ENCODE results near the gene IMP3. TPM values are rescaled to one million over a fixed set of nuclear protein-coding genes. Genes with fewer than 3 reads are reported as not detected.
A peak's percentile ranks its signal among the peaks of the same experiment; 100 is the strongest.

Gene IMP3
- polyA plus RNA-seq, 1 donor (not counting 4 experiments of a cell fraction or from before 2014, with no cell fraction given): 70.4 TPM

GRCh38 chr15:75641603-75642002 is 1.6 kb upstream of the IMP3 start:
- Histone ChIP-seq H3K9me1 (ENCODE audit: control insufficient read depth, extremely low read depth, insufficient read depth, low read length) (no peaks in the 10 kb centered on the region), H3K4me1 (ENCODE audit: control insufficient read depth, extremely low read depth, insufficient read depth, low read length) (peaks cover 15% of the 10 kb centered on the region), H3K36me3 (ENCODE audit: control insufficient read depth in 2 of 2, extremely low read depth in 1 of 2, insufficient read depth in 2 of 2, low read length in 2 of 2) (no peaks in the 10 kb centered on the region), H3K9ac (ENCODE audit: control insufficient read depth, extremely low read depth, insufficient read depth, low read length) (no peak overlapping the region), H4K20me1 (ENCODE audit: control insufficient read depth, extremely low read depth, insufficient read depth, low read length) (peaks cover 9% of the 10 kb centered on the region), H2AFZ (ENCODE audit: control insufficient read depth, low read length) (no peak overlapping the region), H3K79me2 (ENCODE audit: control insufficient read depth, insufficient read depth, low read length) (peaks cover 32% of the 10 kb centered on the region), H3K4me3 (ENCODE audit: control insufficient read depth in 2 of 3, extremely low read depth in 1 of 3, insufficient read depth in 2 of 3, low read depth in 1 of 3, low read length in 3 of 3) (no peak overlapping the region), H3K27me3 (ENCODE audit: control insufficient read depth, extremely low read depth, insufficient read depth, low read length) (no peaks in the 10 kb centered on the region), H3K4me2 (ENCODE audit: control insufficient read depth, extremely low read depth, insufficient read depth, low read depth, low read length) (no peak overlapping the region), H3K9me3 (ENCODE audit: control insufficient read depth, low read depth, low read length) (no peaks in the 10 kb centered on the region), H3K27ac (ENCODE audit: control insufficient read depth, insufficient read depth, low read length) (no peak overlapping the region)
- FAIRE-seq (no peak), DNase-seq (ENCODE audit: low read depth, low spot score) (no peak)
- dilution Hi-C loops (cut with MboI; ENCODE audit: extremely low pct_ligation_motif_present, low sequenced_read_pairs): no loop called here
- TF ChIP-seq EZH2 (IDR thresholded peaks at IDR 0.05; ENCODE audit: low read length) (no peak), CTCF (optimal IDR thresholded peaks at IDR 0.05 in 1 of 3, IDR thresholded peaks at IDR 0.05 in 1 of 3, conservative IDR thresholded peaks at IDR 0.05 in 1 of 3; ENCODE audit: extremely low read depth in 1 of 3, insufficient read depth in 2 of 3, low read length in 3 of 3) (no peak)

GRCh38 chr15:75641179-75641503 is 1.1 kb upstream of the IMP3 start:
- Histone ChIP-seq H3K79me2 (ENCODE audit: control insufficient read depth, insufficient read depth, low read length) (peaks cover 33% of the 10 kb centered on the region), H3K9me3 (ENCODE audit: control insufficient read depth, low read depth, low read length) (no peaks in the 10 kb centered on the region), H3K27ac (ENCODE audit: control insufficient read depth, insufficient read depth, low read length) (no peak overlapping the region), H3K9me1 (ENCODE audit: control insufficient read depth, extremely low read depth, insufficient read depth, low read length) (no peaks in the 10 kb centered on the region), H3K4me1 (ENCODE audit: control insufficient read depth, extremely low read depth, insufficient read depth, low read length) (peaks cover 11% of the 10 kb centered on the region), H4K20me1 (ENCODE audit: control insufficient read depth, extremely low read depth, insufficient read depth, low read length) (peaks cover 9% of the 10 kb centered on the region), H2AFZ (ENCODE audit: control insufficient read depth, low read length) (no peak overlapping the region), H3K9ac (ENCODE audit: control insufficient read depth, extremely low read depth, insufficient read depth, low read length) (no peak overlapping the region), H3K36me3 (ENCODE audit: control insufficient read depth in 2 of 2, extremely low read depth in 1 of 2, insufficient read depth in 2 of 2, low read length in 2 of 2) (no peaks in the 10 kb centered on the region), H3K27me3 (ENCODE audit: control insufficient read depth, extremely low read depth, insufficient read depth, low read length) (no peaks in the 10 kb centered on the region), H3K4me2 (ENCODE audit: control insufficient read depth, extremely low read depth, insufficient read depth, low read depth, low read length) (peak overlapping the region; percentile 85), H3K4me3 (ENCODE audit: control insufficient read depth in 2 of 3, extremely low read depth in 1 of 3, insufficient read depth in 2 of 3, low read depth in 1 of 3, low read length in 3 of 3) (no peak overlapping the region)
- dilution Hi-C loops (cut with MboI; ENCODE audit: extremely low pct_ligation_motif_present, low sequenced_read_pairs): no loop called here
- peak in 1 of 3 experiments; percentile 7 for TF ChIP-seq CTCF (optimal IDR thresholded peaks at IDR 0.05 in 1 of 3, IDR thresholded peaks at IDR 0.05 in 1 of 3, conservative IDR thresholded peaks at IDR 0.05 in 1 of 3; ENCODE audit: extremely low read depth in 1 of 3, insufficient read depth in 2 of 3, low read length in 3 of 3)
- TF ChIP-seq EZH2 (IDR thresholded peaks at IDR 0.05; ENCODE audit: low read length): no peak
- DNase-seq (ENCODE audit: low read depth, low spot score) (no peak), FAIRE-seq (no peak)
